Thyroid gland (tissue), 4 donors: ENCODE measurements around the gene SCYGR8. TPM values are rescaled to one million over a fixed set of nuclear protein-coding genes. Genes with fewer than 3 reads are reported as not detected.

ENCODE experiments used
- DNase-seq, 2 donors: peaks; one replicate each; pipeline ENCODE4 v3.0.0-alpha.2; 2019
- H3K27ac ChIP-seq, 3 donors: fragments of 200-600 bp; sonication (generic); 1 replicate in 2 of 3; 2 replicates in 1 of 3; pipeline ENCODE4 v1.5.1; 2016 to 2019; ENCODE audit warnings: mild to moderate bottlenecking in 1 of 3, moderate library complexity in 1 of 3
- H3K27me3 ChIP-seq: fragments of 200-600 bp; sonication (generic); one replicate; pipeline ENCODE4 v1.5.1; 2019
- H3K36me3 ChIP-seq, 2 donors: fragments of 200-600 bp; sonication (generic); one replicate each; pipeline ENCODE4 v1.5.1; 2016 to 2019
- H3K4me1 ChIP-seq, 2 donors: fragments of 200-600 bp; sonication (generic); one replicate each; pipeline ENCODE4 v1.5.1; 2017 to 2019
- H3K4me3 ChIP-seq, 3 donors: fragments of 200-600 bp; sonication (generic); replicated peaks in 1 of 3; 1 replicate in 2 of 3; 2 replicates in 1 of 3; pipeline ENCODE4 v1.5.1; 2016; ENCODE audit warnings: mild to moderate bottlenecking in 1 of 3
- H3K9me3 ChIP-seq: fragments of 200-600 bp; sonication (generic); one replicate; pipeline ENCODE4 v1.5.1; 2017
- POLR2A ChIP-seq, 2 donors: fragments of 450-650 bp; IDR thresholded peaks; one replicate each; pipeline ENCODE4 v1.6.1; 2017; ENCODE audit warnings: antibody characterized with exemption in 2 of 2, mild to moderate bottlenecking in 2 of 2, moderate library complexity in 1 of 2
- WGBS, 2 donors: methylation state at CpG; one replicate each; pipeline ENCODE4 v1.1.5; 2017; 5-methylcytosine and 5-hydroxymethylcytosine counted together
- intact Hi-C: fragments of 100-400 bp; cut with DNase I; formaldehyde crosslinking; loops from one replicate; pipeline ENCODE4 v1.15.1; 2023
- total RNA-seq, 4 donors: library from RNA; depleted of rRNA; stranded (reverse); fragments of >200 nt; gene quantifications; one replicate each; pipeline ENCODE4 v1.2.3, GENCODE V29; 2016
- TF ChIP-seq, protein P1 (sequence below), 6 experiments: fragments of 200-600 bp in 3 of 6; fragments of 450-650 bp in 3 of 6; sonication (generic) in 3 of 6; IDR thresholded peaks; one replicate each; pipeline ENCODE4 v1.5.1; 2016 to 2019; ENCODE audit warnings: antibody characterized with exemption in 6 of 6, mild to moderate bottlenecking in 2 of 6, inconsistent platforms in 1 of 6, moderate library complexity in 1 of 6

The SCYGR8 gene
- total RNA-seq, 4 donors from 2014 or later: not detected

GRCh38 chr2:227706859-227707258 lies 38.8 kb upstream of the SCYGR8 start:
- no peak overlapping the region for H3K27ac ChIP-seq
- H3K9me3 ChIP-seq: no peaks in the 10 kb centered on the region
- WGBS, 2 donors: 80 to 81% methylated on average over 4 of the region's 4 CpGs
- intact Hi-C loops: no loop called here
- TF ChIP-seq, protein P1, sequence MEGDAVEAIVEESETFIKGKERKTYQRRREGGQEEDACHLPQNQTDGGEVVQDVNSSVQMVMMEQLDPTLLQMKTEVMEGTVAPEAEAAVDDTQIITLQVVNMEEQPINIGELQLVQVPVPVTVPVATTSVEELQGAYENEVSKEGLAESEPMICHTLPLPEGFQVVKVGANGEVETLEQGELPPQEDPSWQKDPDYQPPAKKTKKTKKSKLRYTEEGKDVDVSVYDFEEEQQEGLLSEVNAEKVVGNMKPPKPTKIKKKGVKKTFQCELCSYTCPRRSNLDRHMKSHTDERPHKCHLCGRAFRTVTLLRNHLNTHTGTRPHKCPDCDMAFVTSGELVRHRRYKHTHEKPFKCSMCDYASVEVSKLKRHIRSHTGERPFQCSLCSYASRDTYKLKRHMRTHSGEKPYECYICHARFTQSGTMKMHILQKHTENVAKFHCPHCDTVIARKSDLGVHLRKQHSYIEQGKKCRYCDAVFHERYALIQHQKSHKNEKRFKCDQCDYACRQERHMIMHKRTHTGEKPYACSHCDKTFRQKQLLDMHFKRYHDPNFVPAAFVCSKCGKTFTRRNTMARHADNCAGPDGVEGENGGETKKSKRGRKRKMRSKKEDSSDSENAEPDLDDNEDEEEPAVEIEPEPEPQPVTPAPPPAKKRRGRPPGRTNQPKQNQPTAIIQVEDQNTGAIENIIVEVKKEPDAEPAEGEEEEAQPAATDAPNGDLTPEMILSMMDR (IDR thresholded peaks at IDR 0.05): no peak
- no peak for TF ChIP-seq POLR2A (IDR thresholded peaks at IDR 0.05)
- H3K36me3 ChIP-seq: no peaks in the 10 kb centered on the region
- DNase-seq: no peak
- no peaks in the 10 kb centered on the region for H3K4me1 ChIP-seq
- H3K27me3 ChIP-seq: no peaks in the 10 kb centered on the region
- H3K4me3 ChIP-seq: no peak overlapping the region

GRCh38 chr2:227707390-227707789 lies 38.3 kb upstream of the SCYGR8 start:
- no peak for DNase-seq
- H3K27me3 ChIP-seq: no peaks in the 10 kb centered on the region
- TF ChIP-seq, protein P1 (IDR thresholded peaks at IDR 0.05): no peak
- TF ChIP-seq POLR2A (IDR thresholded peaks at IDR 0.05): no peak
- no peak overlapping the region for H3K27ac ChIP-seq
- intact Hi-C loops: no loop called here
- no peak overlapping the region for H3K4me3 ChIP-seq
- H3K4me1 ChIP-seq: no peaks in the 10 kb centered on the region
- H3K9me3 ChIP-seq: no peaks in the 10 kb centered on the region
- no peaks in the 10 kb centered on the region for H3K36me3 ChIP-seq
- 78 to 88% methylated on average over 6 of the region's 6 CpGs for WGBS, 2 donors

- TF ChIP-seq, protein P1 (IDR thresholded peaks at IDR 0.05): no peak
- TF ChIP-seq POLR2A (IDR thresholded peaks at IDR 0.05): no peak
- Histone ChIP-seq H3K27ac (no peak overlapping the region), H3K27me3 (no peaks in the 10 kb centered on the region), H3K4me1 (no peaks in the 10 kb centered on the region), H3K4me3 (no peak overlapping the region), H3K36me3 (no peaks in the 10 kb centered on the region), H3K9me3 (no peaks in the 10 kb centered on the region)
- WGBS, 2 donors: 89 to 91% methylated on average over 7 of the region's 7 CpGs
- intact Hi-C loops: no loop called here
- no peak for DNase-seq
Measured at GRCh38 chr2:227710986-227711385, 34.7 kb upstream of the SCYGR8 start.

GRCh38 chr2:227713291-227713690 lies 32.4 kb upstream of the SCYGR8 start:
- H3K27ac ChIP-seq: no peak overlapping the region
- H3K4me3 ChIP-seq: no peak overlapping the region
- no peaks in the 10 kb centered on the region for H3K9me3 ChIP-seq
- 94 to 100% methylated on average over 1 of the region's 1 CpG for WGBS, 2 donors
- no peak for DNase-seq
- H3K36me3 ChIP-seq: no peaks in the 10 kb centered on the region
- intact Hi-C loops: no loop called here
- peaks cover 0 to 4% of the 10 kb centered on the region in 2 donors for H3K4me1 ChIP-seq
- H3K27me3 ChIP-seq: no peaks in the 10 kb centered on the region
- TF ChIP-seq POLR2A (IDR thresholded peaks at IDR 0.05): no peak
- TF ChIP-seq, protein P1 (IDR thresholded peaks at IDR 0.05): no peak

DNA sequence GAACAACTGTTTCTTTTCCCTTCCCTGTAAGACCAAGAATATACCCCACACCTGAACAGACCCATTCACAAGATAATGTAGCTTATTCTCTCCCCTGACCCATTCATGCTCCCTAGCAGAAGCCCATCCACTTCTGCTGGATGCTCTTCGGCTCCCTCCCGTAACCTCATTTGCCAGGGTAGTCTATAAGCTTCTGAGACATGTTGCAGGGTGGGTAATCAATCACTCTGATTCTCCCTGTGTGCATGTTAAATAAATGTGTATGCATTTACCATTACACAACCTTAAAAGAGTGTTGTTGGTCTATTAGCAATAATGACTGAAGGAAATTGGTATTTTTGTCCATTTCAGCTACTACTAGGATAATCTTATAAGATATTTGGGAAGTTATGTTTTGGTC lies 29.2 kb upstream of the SCYGR8 start:
- Histone ChIP-seq H3K27me3 (no peaks in the 10 kb centered on the region), H3K27ac (no peak overlapping the region), H3K36me3 (no peaks in the 10 kb centered on the region), H3K4me1 (peaks cover 0 to 4% of the 10 kb centered on the region in 2 donors), H3K4me3 (no peak overlapping the region), H3K9me3 (no peaks in the 10 kb centered on the region)
- intact Hi-C loops: no loop called here
- 89 to 98% methylated on average over 2 of the region's 2 CpGs for WGBS, 2 donors
- DNase-seq: no peak
- TF ChIP-seq, protein P1 (IDR thresholded peaks at IDR 0.05): no peak
- no peak for TF ChIP-seq POLR2A (IDR thresholded peaks at IDR 0.05)
